Measurements from ENCODE around the gene SENP8. TPM values are rescaled to one million over a fixed set of nuclear protein-coding genes. Genes with fewer than 3 reads are reported as not detected.

SENP8 gene
- total and polyA plus RNA-seq, 2 experiments from 2014 or later: 1.5 to 2.0 TPM

DNA sequence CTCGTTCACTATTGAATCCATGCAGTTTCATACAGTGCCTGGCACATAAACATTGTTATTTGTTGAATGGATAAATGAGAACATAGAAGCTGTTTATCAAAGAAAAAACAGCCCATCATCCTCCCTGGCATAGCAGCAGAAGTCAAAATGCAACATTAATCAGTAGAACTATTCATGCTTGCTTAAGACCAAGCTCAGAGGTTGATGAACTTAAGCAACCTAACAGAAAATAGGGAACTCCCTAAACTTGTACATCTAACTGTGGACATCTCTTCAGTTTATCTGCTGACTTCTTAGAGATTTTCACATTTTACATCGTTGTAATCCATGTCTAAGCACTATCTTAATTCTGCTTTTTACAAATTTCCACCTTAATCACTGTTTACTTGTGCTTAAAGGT lies 29.2 kb downstream of the SENP8 start:
- Histone ChIP-seq H3K4me2 (no peak overlapping the region), H3K4me3 (no peak overlapping the region), H2AFZ (no peak overlapping the region), H3K36me3 (replicated peaks; ENCODE audit: insufficient read depth, low read depth) (no peaks in the 10 kb centered on the region), H3K4me1 (ENCODE audit: insufficient read depth) (no peaks in the 10 kb centered on the region), H4K20me1 (ENCODE audit: insufficient read depth, poor library complexity, severe bottlenecking) (no peaks in the 10 kb centered on the region), H3K27ac (no peak overlapping the region), H3K79me2 (no peaks in the 10 kb centered on the region), H3K27me3 (no peaks in the 10 kb centered on the region), H3K9me3 (ENCODE audit: low read depth) (no peaks in the 10 kb centered on the region), H3K9me2 (replicated peaks; ENCODE audit: insufficient read depth) (no peaks in the 10 kb centered on the region)
- WGBS (ENCODE audit: low lambda C conversion rate, missing lambda C conversion rate): 85% methylated on average over 2 of the region's 2 CpGs
- TF ChIP-seq, protein P1, sequence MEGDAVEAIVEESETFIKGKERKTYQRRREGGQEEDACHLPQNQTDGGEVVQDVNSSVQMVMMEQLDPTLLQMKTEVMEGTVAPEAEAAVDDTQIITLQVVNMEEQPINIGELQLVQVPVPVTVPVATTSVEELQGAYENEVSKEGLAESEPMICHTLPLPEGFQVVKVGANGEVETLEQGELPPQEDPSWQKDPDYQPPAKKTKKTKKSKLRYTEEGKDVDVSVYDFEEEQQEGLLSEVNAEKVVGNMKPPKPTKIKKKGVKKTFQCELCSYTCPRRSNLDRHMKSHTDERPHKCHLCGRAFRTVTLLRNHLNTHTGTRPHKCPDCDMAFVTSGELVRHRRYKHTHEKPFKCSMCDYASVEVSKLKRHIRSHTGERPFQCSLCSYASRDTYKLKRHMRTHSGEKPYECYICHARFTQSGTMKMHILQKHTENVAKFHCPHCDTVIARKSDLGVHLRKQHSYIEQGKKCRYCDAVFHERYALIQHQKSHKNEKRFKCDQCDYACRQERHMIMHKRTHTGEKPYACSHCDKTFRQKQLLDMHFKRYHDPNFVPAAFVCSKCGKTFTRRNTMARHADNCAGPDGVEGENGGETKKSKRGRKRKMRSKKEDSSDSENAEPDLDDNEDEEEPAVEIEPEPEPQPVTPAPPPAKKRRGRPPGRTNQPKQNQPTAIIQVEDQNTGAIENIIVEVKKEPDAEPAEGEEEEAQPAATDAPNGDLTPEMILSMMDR (IDR thresholded peaks at IDR 0.05; ENCODE audit: poor library complexity): no peak
- TF ChIP-seq EZH2 (IDR thresholded peaks at IDR 0.05; ENCODE audit: borderline replicate concordance): no peak
- TF ChIP-seq EZH2phosphoT487 (IDR thresholded peaks at IDR 0.05; ENCODE audit: low read depth, severe bottlenecking, unreplicated experiment): no peak
- DNase-seq (ENCODE audit: low spot score): no peak

DNA sequence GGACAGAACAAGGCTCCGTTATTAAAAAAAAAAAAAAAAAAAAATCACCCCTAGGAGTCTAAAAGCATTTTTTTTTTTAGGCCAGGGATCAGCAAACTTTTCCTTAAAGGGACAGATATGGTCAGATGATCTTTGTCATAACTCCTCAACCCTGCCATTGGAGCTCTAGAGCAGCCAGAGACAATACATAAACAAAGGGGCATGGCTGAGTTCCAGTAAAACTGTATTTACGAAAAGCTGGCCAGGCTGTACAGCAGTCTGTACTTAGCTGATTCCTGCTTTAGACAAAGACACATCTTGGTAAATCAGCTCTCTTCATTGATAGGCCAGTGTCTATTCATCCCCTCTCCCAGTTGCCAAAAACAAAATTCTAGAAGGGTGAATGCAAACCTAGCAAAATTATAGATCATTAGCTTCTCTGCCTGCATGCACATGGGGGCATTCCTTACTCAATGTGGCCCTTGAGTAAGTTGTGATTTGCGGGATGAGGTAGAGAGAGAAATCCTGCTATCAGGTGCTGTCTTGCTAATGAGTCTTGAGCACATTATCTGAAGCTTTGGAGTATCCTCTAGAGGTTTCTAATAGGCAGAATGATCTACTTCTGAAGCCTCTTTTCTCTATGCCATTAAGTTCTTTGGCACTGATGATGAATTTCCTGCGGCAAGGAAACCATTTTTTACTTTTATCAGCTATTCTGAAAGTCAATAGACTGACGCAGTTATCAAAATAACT lies 35.2 kb downstream of the SENP8 start:
- Histone ChIP-seq H3K4me3 (no peak overlapping the region), H4K20me1 (ENCODE audit: insufficient read depth, poor library complexity, severe bottlenecking) (no peaks in the 10 kb centered on the region), H3K9me2 (replicated peaks; ENCODE audit: insufficient read depth) (no peaks in the 10 kb centered on the region), H3K4me2 (no peak overlapping the region), H3K79me2 (no peaks in the 10 kb centered on the region), H2AFZ (no peak overlapping the region), H3K27me3 (no peaks in the 10 kb centered on the region), H3K36me3 (replicated peaks; ENCODE audit: insufficient read depth, low read depth) (no peaks in the 10 kb centered on the region), H3K27ac (no peak overlapping the region), H3K4me1 (ENCODE audit: insufficient read depth) (peaks cover 11% of the 10 kb centered on the region), H3K9me3 (ENCODE audit: low read depth) (no peaks in the 10 kb centered on the region)
- DNase-seq (ENCODE audit: low spot score): no peak
- TF ChIP-seq, protein P1 (IDR thresholded peaks at IDR 0.05; ENCODE audit: poor library complexity): no peak
- TF ChIP-seq EZH2 (IDR thresholded peaks at IDR 0.05; ENCODE audit: borderline replicate concordance) (no peak), EZH2phosphoT487 (IDR thresholded peaks at IDR 0.05; ENCODE audit: low read depth, severe bottlenecking, unreplicated experiment) (no peak)
- WGBS (ENCODE audit: low lambda C conversion rate, missing lambda C conversion rate): 84% methylated on average over 4 of the region's 5 CpGs

DNA sequence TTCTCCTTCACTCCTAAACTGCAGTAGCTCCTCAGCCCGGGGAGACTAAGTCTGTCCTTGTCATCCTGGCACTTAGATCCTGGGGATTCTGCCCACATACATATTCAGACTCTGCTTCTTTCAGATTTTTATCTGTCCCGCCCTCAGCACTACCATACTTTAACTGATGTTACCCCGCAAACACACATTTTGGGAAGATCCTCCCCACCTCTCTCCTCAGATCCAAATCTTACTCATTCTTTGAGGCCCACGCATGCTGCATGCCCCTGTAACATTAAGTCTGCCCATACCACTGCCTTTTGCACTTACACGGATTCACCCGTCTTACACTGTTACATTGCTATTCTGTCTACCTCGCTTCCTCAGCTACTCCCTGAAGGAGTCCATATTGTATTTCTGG lies 36.1 kb downstream of the SENP8 start:
- Histone ChIP-seq H3K9me3 (ENCODE audit: low read depth) (no peaks in the 10 kb centered on the region), H3K4me2 (no peak overlapping the region), H3K4me3 (no peak overlapping the region), H4K20me1 (ENCODE audit: insufficient read depth, poor library complexity, severe bottlenecking) (no peaks in the 10 kb centered on the region), H3K79me2 (no peaks in the 10 kb centered on the region), H2AFZ (no peak overlapping the region), H3K27ac (no peak overlapping the region), H3K27me3 (no peaks in the 10 kb centered on the region), H3K36me3 (replicated peaks; ENCODE audit: insufficient read depth, low read depth) (no peaks in the 10 kb centered on the region), H3K4me1 (ENCODE audit: insufficient read depth) (peaks cover 11% of the 10 kb centered on the region), H3K9me2 (replicated peaks; ENCODE audit: insufficient read depth) (no peaks in the 10 kb centered on the region)
- 95% methylated on average over 7 of the region's 7 CpGs for WGBS (ENCODE audit: low lambda C conversion rate, missing lambda C conversion rate)
- no peak for TF ChIP-seq EZH2phosphoT487 (IDR thresholded peaks at IDR 0.05; ENCODE audit: low read depth, severe bottlenecking, unreplicated experiment)
- no peak for TF ChIP-seq EZH2 (IDR thresholded peaks at IDR 0.05; ENCODE audit: borderline replicate concordance)
- TF ChIP-seq, protein P1 (IDR thresholded peaks at IDR 0.05; ENCODE audit: poor library complexity): no peak
- no peak for DNase-seq (ENCODE audit: low spot score)

All from hepatocyte (in vitro differentiated cells).